Loucy (cell line): ENCODE results near the gene PCCA.

Experiments
- CTCF ChIP-seq: fragments of 200-600 bp; sonication (generic); conservative IDR thresholded peaks from 2 replicates; pipeline ENCODE4 v1.5.1; 2014; ENCODE audit warnings: mild to moderate bottlenecking, antibody characterized with exemption, low read length
- EZH2phosphoT487 ChIP-seq: fragments of 200-600 bp; IDR thresholded peaks from 2 replicates; pipeline ENCODE4 v1.6.1; 2018; ENCODE audit warnings: antibody characterized with exemption, mild to moderate bottlenecking, moderate library complexity, borderline replicate concordance

- no peak for TF ChIP-seq EZH2phosphoT487
- TF ChIP-seq CTCF = no peak
Measured at GRCh38 chr13:100519626-100520025, 430.7 kb downstream of the PCCA start.
